DMS53 treated with DMSO at 0.1 percent for 48 hours (cell line): Measurements from ENCODE around the gene RUFY1.
"Not testable (repeated sequence)": the region's sequence is repeated elsewhere in the genome, so short reads cannot be mapped to it uniquely, and the experiment has no call there.

Experiments
- DNase-seq: peaks from one replicate; lab custom pipeline; 2025; ENCODE audit not compliant: unreplicated experiment; lab: John Stamatoyannopoulos, UW

Gene RUFY1

DNA sequence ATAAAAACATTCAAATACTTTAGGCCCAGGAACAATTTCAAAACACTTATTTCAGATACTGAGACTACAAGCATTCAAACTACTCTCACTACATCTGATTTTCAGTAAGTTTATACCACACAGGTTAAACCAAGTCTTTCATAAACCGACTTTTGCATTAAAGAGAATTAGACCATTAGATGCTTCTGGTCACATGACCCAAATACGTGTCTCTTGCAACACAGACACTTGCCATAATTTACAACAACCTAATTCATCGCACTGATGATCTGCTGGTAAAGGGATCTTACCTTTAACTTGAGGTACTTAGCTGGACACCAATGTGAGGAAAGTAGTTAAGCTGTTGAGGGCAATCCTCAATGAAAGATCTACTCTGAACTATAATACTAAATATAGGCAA lies 69.9 kb downstream of the RUFY1 start:
- no peak for DNase-seq

DNA sequence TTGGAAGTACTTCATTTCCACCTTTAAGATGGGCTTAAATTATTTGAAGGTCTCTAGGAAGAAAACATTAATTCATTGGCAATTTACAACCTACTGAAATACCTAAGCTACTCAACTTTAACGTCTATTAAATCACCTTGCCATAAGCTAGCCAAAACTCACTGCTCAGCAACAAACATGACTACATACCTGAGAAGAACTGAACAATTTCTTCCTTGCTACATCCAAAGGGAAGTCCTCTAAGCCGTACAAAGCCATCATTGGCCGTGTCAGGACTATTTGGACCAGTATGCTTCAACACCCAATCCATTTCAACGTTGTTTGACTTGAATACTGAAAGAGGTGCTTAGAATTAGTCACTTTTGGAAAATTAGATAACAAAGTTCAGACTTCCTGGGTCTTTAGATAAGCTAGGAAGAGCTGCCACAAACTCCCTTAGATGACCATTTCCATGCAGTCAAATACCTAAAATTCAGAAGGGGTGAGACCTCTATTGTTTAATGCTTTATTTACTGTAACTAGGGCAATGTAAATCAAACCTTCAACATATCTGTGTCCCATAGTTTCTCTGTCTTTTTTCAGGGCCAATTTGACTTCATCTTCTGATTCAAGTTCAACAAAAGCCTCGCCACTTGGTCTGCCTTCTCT lies 70.5 kb downstream of the RUFY1 start:
- DNase-seq: no peak

DNA sequence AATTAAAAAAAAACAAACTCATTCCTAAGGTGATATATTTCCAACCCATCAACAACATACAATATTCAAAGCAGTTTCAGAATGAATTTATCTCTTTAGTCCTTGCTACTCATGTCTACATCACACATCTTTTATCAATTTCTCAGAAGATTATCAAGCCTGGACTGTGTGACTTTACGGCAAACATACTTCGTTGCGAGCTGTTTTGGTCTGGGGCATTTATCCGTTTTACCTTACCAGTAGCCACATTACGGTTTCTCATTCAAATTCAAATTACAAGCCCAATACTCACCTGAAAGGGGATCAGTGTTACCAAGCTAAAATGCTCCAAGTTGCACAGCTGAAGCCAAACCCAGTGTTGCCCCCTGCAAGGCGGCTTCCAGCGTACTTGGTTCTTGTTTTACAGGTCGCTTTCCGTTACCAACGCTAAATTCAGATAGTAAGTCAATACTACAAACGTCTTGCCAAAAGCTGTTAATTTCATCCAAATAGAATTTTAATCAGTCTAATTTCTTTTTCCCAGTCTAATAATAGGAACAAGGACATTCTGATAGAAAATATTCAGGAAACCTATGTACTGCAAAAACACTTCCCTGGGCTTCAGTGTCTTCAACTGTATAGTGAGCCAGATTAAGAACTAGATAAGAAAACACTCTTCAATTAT lies 71.3 kb downstream of the RUFY1 start:
- DNase-seq: no peak

DNA sequence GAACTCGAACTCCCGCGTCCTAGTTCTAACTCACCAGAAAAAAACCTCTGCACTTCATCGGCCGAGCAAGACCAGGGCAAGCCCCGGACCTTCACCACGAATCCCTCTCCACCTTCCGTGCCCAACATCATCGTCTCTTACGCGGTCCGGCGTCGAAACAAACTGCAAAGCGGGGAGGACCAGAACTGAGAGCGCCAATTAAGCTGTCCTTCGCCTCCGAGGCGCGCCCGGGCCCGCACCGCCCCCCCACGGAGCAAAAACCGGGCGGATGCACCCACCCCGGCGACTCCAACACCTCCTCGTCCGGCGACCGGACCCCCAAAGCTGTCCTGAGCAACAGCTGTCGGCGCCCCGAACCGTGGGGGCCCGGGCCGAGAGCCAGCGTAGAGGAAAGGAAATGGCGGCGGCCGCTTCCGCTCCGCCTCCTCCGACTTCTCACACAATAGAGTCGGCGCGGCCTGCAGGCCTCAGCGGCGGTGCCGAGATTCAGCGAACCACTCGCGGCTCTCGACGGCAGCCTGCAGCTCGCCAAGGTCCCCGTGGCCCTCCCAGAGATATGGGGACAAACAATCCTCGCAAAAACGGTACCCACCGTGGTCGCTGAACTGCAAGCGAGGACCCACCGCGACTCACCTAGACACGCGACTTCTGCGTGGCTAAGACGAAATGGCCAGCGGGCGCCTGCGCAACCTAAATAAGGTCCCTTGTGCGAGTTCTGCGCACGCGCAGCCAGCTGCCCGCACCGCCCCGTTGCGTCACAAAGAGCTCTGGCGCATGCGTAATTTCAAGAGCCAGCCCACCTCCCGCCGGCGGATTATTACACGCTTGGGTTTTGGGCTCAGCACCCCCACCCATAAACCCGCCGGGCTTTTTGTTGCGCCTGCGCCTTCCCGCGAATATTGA lies 72.9 kb downstream of the RUFY1 start, which contains the start of gene HNRNPH1:
Gene HNRNPH1, minus strand, starts transcription at position 669 of the 903 bp plus-strand sequence. Its CDS starts 538 bp downstream, at position 131.
- peak; percentile 97 for DNase-seq

DNA sequence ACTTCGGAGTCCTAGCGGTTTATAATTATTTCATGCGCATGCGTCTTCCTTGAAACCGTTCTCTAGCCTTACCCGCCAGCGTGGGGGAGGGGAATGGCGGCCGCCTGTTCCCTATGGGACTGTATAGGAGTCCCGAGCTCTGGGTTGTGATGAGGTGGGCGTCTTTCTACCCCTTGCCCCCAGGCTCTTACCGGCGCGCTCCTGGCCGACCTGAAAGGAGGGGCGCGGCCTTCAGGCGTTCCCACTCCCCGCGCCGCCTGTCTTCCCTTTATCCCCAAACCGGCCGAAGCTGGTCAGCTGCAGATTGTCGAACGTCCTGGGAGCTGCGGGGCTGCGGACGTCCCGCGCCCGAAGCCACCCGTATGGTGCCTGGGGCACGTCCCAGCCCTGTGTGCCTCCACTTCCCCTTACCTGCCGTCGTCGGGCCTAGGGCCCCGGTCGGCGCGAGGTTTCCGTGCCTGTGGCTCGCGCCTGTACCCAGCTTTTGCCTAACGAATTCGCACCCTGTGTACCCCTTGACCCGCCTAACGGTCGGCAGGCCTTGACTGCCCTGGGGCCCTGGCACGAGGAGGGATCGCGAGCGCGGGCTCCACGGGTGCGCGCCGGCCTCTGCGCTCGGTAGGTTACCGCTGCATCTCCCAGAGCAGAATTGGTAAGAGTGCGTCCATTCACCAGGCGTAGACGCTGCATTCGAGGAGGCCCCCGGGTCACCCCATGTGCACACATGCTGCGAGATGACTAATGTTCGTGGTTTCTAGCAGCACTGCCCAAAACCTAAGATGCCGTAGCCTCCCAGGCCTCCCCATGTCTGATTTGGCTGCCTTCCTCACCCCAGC lies 73.8 kb downstream of the RUFY1 start:
- DNase-seq: peak; percentile 45

DNA sequence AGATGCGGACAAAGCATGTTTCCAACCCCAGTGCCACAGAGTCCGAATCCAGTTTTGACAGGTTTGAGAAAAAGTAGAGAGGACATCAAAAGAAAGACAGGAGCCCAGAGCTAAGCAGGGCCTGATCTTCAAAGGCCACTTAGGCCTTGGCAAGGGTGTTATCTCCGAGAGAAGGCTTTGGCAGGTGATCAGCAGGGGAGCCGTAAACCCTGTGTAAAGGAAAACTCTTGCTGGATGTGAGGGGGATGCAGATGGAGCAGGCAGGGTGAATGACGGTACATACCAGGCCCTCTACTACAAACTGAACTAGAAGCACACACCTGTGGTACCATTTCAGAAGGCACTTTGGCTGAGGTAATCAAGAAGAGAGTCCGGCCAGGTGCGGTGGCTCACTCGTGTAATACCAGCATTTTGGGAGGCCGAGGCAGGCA lies 74.5 kb downstream of the RUFY1 start:
- DNase-seq: no peak

DNA sequence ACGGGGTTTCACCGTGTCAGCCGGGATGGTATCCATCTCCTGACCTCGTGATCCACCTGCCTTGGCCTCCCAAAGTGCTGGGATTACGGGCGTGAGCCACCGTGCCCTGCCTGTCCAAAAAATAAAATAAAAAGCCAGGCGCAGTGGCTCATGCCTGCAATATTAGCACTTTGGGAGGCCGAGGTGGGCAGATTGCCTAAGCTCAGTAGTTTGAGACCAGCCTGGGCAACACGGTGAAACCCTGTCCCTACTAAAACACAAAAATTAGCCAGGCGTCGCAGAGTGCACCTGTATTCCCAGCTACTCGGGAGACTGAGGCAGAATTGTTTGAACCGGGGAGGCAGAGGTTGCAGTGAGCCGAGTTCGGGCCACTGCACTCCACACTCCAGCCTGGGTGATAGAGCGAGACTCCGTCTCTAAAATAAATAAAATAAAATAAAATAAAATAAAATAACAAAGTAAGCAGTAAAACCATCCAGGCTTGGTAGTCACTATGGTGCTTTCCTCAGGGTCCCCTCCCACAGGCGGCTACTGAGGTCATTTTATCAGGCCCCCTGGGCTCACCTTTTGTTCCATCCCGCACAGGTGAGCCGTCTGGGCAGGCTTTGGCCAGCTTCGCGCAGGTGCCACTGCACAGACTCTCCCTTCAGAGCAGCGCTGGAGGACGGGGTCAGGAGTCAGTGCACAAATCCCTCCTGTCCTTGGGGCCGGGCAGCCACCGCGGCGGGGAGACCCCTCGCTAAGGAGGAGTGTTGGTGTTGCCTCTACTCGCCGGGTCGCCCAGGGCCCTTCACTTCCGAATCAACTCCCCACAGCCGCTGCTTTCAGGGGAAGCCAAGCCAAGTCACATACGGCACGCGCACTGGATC lies 83.4 kb downstream of the RUFY1 start:
- not testable (repeated sequence) for DNase-seq

DNA sequence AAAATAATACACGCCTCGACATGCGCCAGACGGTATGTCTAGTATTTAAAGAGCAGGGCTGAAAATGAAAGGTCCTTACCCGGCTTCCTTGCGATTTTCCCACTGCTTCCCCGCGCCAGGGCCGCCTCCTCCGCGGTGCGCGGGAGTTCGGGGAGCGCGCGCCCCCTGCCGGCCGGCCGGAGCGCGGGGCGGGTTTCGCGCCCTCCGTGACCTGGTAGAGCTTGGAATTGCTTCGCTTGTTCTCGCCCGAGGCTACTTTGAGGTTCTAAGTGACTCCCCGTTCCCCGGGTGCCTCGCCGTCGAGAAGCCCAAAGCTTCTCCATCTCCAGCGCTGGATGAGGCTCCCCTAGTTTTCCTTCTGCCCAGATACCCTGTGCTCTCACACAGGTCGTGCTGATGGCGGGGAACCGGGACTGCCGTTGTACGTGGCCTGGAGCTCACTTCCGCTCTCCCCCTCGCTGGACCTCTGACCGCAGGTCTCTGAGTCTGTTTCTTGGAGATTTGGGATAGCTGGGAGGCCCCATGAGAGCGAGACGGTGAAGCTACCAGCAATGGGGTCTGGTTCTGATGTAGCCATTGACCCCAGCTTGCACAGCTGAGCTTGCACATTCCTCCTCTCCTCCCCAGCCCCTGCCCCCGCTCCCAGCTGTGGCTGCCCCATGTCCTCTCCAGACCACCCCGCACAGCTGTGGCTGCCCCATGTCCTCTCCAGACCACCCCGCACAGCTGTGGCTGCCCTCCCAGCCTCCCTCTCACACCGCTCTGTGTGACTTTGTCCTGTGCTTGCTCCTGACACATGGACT lies 84.2 kb downstream of the RUFY1 start:
- not testable (repeated sequence) for DNase-seq

DNA sequence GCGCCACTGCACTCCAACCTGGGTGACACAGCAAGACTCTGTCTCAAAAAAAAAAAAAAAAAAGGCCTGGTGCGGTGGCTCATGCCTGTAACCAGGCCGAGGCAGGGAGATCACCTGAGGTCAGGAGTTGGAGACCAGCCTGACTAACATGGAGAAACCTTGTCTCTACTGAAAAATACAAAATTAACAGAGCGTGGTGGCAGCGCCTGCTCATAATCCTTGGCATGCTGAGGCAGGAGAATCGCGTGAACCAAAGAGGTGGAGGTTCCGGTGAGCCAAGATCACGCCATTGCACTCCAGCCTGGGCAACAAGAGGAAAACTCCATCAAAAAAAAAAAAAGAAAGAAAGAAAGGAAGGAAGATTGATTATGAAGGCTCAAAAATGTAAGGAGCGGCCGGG lies 88.9 kb downstream of the RUFY1 start:
- not testable (repeated sequence) for DNase-seq

DNA sequence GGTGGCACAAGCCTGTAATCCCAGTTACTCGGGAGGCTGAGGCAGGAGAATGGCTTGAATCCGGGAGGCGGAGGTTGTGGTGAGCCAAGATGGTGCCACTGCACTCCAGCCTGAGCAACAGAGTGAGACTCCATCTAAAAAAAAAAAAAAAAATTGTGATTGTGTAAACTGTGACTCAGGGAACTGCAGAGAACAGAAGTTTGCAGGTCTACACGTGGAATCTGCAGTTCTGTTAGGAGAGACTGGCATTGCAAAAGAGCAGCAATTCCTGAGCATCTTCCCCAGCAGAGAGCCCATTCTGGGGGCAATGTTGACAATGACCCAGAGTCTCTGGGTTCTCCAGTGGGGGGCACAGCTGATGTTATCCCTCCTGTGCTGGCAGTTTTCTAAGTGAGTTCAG lies 91.4 kb downstream of the RUFY1 start:
- not testable (repeated sequence) for DNase-seq

DNA sequence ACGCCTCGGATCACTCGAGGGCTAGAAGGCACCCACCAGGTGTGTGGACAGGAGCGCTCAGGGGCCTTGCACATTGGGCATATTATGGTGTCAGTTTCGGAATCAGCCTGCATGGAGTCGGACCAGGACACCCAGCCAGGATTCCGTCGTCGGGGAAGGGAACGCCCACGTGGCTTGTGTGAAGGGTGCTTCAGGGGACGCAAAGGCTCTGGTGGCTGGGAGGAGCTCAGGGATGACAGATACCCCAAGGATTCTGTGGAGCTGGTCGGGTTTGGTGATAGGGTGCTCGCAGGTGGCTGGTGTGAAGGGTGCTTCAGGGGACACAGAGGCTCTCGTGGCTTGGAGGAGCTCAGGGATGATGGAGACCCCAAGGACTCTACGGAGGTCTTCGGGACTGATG lies 92.3 kb downstream of the RUFY1 start:
- DNase-seq: not testable (repeated sequence)

DNA sequence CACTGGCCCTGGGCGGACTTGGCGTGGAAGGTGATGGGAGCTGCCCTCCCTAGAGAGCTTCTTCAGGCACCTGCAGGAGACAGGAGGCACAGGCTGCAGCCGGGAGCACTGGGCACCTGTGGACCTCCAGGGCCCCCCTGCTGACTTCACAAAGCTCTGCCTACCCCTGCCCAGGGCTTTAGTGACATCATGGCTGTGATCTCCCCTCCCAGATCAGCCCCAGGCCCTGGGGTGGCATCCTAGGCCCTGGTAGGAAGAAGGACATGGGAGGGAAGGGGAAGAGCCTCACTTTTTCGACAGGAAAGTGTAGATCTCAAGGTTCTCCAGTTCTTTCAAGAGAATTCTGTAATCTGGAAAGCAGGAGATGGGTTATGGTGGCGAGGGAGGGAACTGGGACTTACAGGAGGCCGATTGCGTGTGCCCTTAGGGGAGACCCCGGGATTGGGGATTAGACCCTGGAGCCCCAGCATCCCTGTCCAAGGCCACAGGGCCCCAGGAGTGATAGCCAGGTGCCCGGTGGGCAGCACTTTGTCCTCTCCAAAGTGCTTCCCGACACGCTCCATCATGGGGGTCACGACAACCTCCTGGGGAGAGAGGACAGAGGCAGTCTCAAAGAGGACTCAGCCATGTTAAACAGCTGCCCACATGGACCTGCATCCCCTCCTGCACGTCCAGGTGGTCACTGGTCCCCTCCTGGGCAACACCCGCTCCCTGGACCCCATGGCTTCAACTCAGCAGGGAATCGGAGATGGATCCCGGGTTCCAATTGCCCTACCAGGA lies 93.0 kb downstream of the RUFY1 start:
- not testable (repeated sequence) for DNase-seq

DNA sequence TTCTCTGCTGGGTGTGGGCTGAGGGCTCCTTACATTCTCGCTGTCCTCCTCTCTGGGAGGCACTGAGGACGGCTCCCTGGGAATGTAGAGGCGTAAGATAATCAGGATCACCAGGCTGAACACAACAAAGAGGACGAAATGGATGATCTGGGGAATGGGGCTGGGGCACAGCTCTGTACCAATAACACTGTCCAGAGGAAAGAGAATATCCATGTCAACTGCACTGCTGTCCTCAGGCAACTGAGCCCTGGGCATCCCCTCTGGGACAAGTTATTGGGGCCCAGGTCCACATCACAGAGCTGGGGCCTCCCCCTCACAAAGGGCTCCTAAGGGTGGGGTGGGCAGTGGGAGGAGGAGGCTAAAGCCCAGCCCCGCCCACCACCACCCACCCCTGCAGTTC lies 94.4 kb downstream of the RUFY1 start:
- not testable (repeated sequence) for DNase-seq

DNA sequence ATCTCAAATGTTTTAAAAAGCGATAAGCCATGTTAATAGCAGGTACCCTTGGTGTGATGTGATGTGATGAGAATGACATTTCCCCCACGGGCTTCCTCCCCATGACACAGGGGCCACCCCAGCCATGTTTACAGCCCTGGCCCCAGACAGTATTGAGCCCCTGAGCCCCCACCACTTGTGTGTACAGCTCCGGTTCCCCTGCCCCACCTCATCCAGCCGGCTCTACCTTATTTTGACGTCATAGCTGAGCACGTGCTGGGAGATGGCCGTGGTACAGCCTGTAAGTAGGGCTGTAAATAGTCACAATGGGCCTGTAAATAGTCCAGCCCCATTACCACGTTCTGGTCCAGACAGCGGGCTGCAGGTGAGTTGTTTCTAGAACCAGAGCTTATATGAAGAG lies 98.1 kb downstream of the RUFY1 start:
- no peak for DNase-seq

DNA sequence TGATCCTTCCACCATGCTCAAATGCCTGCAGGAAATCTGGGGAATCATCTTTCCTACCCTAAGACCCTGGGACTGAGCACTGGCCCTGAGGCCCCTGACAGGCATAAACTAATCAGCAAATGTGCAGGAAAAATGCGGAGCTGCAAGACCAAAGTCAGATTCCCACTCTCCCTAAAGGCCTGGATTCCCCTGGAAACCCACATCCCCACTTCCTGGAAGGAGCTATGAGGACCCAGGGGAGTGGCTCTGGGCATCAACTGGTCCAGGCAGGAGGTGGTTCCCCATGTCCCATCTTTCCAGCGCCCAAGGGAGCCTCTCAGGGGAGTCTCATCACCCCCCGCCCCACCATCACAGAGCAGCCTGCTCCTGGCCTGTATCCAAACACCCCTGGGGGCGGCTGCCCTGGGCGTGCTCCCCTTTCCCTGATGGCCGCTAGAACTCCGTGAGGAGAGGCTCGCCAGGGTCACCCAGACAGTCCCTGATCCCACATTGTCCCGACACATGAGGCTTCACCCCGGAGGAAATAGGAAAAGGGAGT lies 98.9 kb downstream of the RUFY1 start:
- DNase-seq: not testable (repeated sequence)

DNA sequence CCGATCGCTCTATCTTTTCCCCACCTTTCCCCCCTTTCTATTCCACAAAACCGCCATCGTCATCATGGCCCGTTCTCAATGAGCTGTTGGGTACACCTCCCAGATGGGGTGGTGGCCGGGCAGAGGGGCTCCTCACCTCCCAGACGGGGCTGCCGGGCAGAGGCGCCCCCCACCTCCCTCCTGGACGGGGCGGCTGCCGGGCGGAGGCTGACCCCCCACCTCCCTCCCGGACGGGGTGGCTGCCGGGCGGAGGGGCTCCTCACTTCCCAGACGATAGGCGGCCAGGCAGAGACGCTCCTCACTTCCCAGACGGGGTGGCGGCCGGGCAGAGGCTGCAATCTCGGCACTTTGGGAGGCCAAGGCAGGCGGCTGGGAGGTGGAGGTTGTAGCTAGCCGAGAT lies 99.9 kb downstream of the RUFY1 start:
- not testable (repeated sequence) for DNase-seq

DNA sequence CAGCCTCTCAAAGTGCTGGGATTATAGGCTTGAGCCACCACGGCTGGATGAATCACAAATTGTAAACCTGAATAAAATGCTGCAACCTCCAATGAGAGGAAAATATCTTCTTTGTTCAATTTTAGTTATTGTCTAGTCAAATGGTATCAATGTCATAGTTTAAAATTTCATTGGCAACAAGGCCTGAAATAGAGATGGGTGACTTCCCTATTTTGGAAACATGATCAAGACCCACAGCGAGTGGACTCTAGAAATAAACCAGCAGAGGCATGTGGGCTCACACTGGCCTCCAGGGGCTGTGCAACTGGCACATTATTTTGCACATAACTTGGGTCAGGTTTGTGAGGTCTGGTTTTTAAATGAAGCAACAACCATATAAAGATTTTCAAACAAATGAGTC lies 102.8 kb downstream of the RUFY1 start:
- not testable (repeated sequence) for DNase-seq
